ENCODE measurements around the gene ACTN4.

The ACTN4 gene

GRCh38 chr19:38670921-38671398 lies 23.5 kb downstream of the ACTN4 start:
- Histone ChIP-seq H3K36me3 (ENCODE audit: insufficient read depth, low read length) (peaks cover 6% of the 10 kb centered on the region; the same call in 1 of the 2 replicates), H3K4me1 (ENCODE audit: insufficient read depth, low read length, poor library complexity, severe bottlenecking) (peaks cover 79% of the 10 kb centered on the region), H3K9me3 (ENCODE audit: insufficient read depth, low read depth, low read length) (no peaks in the 10 kb centered on the region), H3K4me3 (ENCODE audit: low read length, poor library complexity, severe bottlenecking) (peak overlapping the region; percentile 62), H3K79me2 (ENCODE audit: insufficient read depth, low read length) (peaks cover 96% of the 10 kb centered on the region), H3K27me3 (ENCODE audit: insufficient read depth, low read length, poor library complexity, severe bottlenecking) (no peaks in the 10 kb centered on the region), H3K9ac (ENCODE audit: low read depth, low read length, poor library complexity, severe bottlenecking) (peak overlapping the region; percentile 75), H3K9me2 (replicated peaks; ENCODE audit: low read depth, low read length) (no peaks in the 10 kb centered on the region), H3K4me2 (ENCODE audit: low read depth, low read length, poor library complexity, severe bottlenecking) (peak overlapping the region; percentile 80), H3F3A (ENCODE audit: low read depth) (peaks cover 5% of the 10 kb centered on the region; the same call in 1 of the 2 replicates), H2AFZ (ENCODE audit: low read length) (no peak overlapping the region), H4K20me1 (ENCODE audit: insufficient read depth, low read length, poor library complexity, severe bottlenecking) (peaks cover 7% of the 10 kb centered on the region)
- no peak for TF ChIP-seq CTCF (conservative IDR thresholded peaks at IDR 0.05; ENCODE audit: low read length)
- no peak for TF ChIP-seq EZH2phosphoT487 (IDR thresholded peaks at IDR 0.05; ENCODE audit: borderline replicate concordance)

DNA sequence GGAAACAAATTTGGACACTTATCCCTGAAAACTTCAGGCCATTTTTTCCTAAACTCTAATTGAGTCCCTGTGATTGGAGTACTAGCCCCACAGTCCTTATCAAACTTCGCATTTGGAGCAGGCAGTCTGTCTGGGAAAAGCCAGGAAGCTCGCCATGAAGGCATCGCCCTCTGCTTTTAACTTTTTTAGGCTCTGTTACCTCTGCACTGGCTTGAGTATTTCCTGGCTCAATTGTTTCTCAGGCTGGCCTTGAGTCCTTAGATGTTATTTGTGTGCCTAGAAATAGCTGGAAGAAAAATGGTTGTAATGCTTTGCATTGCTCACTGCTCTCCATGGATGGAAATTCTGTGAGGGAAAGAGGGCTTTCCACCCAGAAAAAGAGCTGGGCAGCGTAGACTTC lies 24.2 kb downstream of the ACTN4 start:
- TF ChIP-seq EZH2phosphoT487 (IDR thresholded peaks at IDR 0.05; ENCODE audit: borderline replicate concordance) (no peak), CTCF (conservative IDR thresholded peaks at IDR 0.05; ENCODE audit: low read length) (no peak)
- H3K79me2 ChIP-seq (ENCODE audit: insufficient read depth, low read length), result peaks cover 96% of the 10 kb centered on the region

GRCh38 chr19:38673030-38673429 lies 25.6 kb downstream of the ACTN4 start:
- TF ChIP-seq EZH2phosphoT487 (IDR thresholded peaks at IDR 0.05; ENCODE audit: borderline replicate concordance), result no peak
- no peak for TF ChIP-seq CTCF (conservative IDR thresholded peaks at IDR 0.05; ENCODE audit: low read length)
- Histone ChIP-seq H3K79me2 (ENCODE audit: insufficient read depth, low read length) (peaks cover 96% of the 10 kb centered on the region), H4K20me1 (ENCODE audit: insufficient read depth, low read length, poor library complexity, severe bottlenecking) (peaks cover 22% of the 10 kb centered on the region)

More for the DNA sequence above, 24.2 kb downstream of the ACTN4 start:
- no peak overlapping the region for H2AFZ ChIP-seq (ENCODE audit: low read length)
- no peaks in the 10 kb centered on the region for H3K9me2 ChIP-seq (replicated peaks; ENCODE audit: low read depth, low read length)
- no peaks in the 10 kb centered on the region for H3K9me3 ChIP-seq (ENCODE audit: insufficient read depth, low read depth, low read length)
- peaks cover 7% of the 10 kb centered on the region; the same call in 1 of the 2 replicates for H3K36me3 ChIP-seq (ENCODE audit: insufficient read depth, low read length)
- H3F3A ChIP-seq (ENCODE audit: low read depth), result peaks cover 5% of the 10 kb centered on the region; the same call in 1 of the 2 replicates
- no peaks in the 10 kb centered on the region for H3K27me3 ChIP-seq (ENCODE audit: insufficient read depth, low read length, poor library complexity, severe bottlenecking)
- peak overlapping the region; percentile 62 for H3K4me3 ChIP-seq (ENCODE audit: low read length, poor library complexity, severe bottlenecking)
- peak overlapping the region; percentile 75 for H3K9ac ChIP-seq (ENCODE audit: low read depth, low read length, poor library complexity, severe bottlenecking)
- H3K4me1 ChIP-seq (ENCODE audit: insufficient read depth, low read length, poor library complexity, severe bottlenecking), result peaks cover 79% of the 10 kb centered on the region
- peaks cover 14% of the 10 kb centered on the region for H4K20me1 ChIP-seq (ENCODE audit: insufficient read depth, low read length, poor library complexity, severe bottlenecking)
- peak overlapping the region; percentile 80 for H3K4me2 ChIP-seq (ENCODE audit: low read depth, low read length, poor library complexity, severe bottlenecking)

More at GRCh38 chr19:38673030-38673429, 25.6 kb downstream of the ACTN4 start:
- Histone ChIP-seq H2AFZ (ENCODE audit: low read length) (no peak overlapping the region), H3K4me2 (ENCODE audit: low read depth, low read length, poor library complexity, severe bottlenecking) (no peak overlapping the region), H3K4me3 (ENCODE audit: low read length, poor library complexity, severe bottlenecking) (no peak overlapping the region), H3K9me2 (replicated peaks; ENCODE audit: low read depth, low read length) (no peaks in the 10 kb centered on the region), H3K4me1 (ENCODE audit: insufficient read depth, low read length, poor library complexity, severe bottlenecking) (peaks cover 71% of the 10 kb centered on the region), H3K9me3 (ENCODE audit: insufficient read depth, low read depth, low read length) (no peaks in the 10 kb centered on the region), H3K36me3 (ENCODE audit: insufficient read depth, low read length) (peaks cover 16% of the 10 kb centered on the region; the same call in 1 of the 2 replicates), H3K27me3 (ENCODE audit: insufficient read depth, low read length, poor library complexity, severe bottlenecking) (no peaks in the 10 kb centered on the region), H3K9ac (ENCODE audit: low read depth, low read length, poor library complexity, severe bottlenecking) (no peak overlapping the region), H3F3A (ENCODE audit: low read depth) (peaks cover 5% of the 10 kb centered on the region; the same call in 1 of the 2 replicates)
